GM12801 (cell line): ENCODE results near the gene PRSS48.

Source experiments
- CTCF ChIP-seq: IDR thresholded peaks from one replicate; pipeline ENCODE4 v1.5.1; 2011; ENCODE audit warnings: control low read depth; ENCODE audit not compliant: insufficient read length; ENCODE audit errors: extremely low read depth

PRSS48 gene

GRCh38 chr4:151276787-151277562 is at the start of gene PRSS48:
Gene PRSS48 (plus strand): TSS chr4:151277161. CDS start chr4:151277173, 12 bp downstream.
- TF ChIP-seq CTCF = no peak

GRCh38 chr4:151227172-151227571 is 49.8 kb upstream of the PRSS48 start:
- TF ChIP-seq CTCF = no peak

- TF ChIP-seq CTCF = no peak
Measured at GRCh38 chr4:151227731-151228130, 49.2 kb upstream of the PRSS48 start.

GRCh38 chr4:151228189-151229119 is 48.5 kb upstream of the PRSS48 start:
- TF ChIP-seq CTCF = no peak

GRCh38 chr4:151231915-151232595 is 44.9 kb upstream of the PRSS48 start:
- no peak for TF ChIP-seq CTCF

GRCh38 chr4:151233600-151233999 is 43.4 kb upstream of the PRSS48 start:
- TF ChIP-seq CTCF = no peak

- no peak for TF ChIP-seq CTCF
Measured at GRCh38 chr4:151236036-151236435, 40.9 kb upstream of the PRSS48 start.
